ENCODE data around the gene AK8. TPM values are rescaled to one million over a fixed set of nuclear protein-coding genes. Genes with fewer than 3 reads are reported as not detected.

The AK8 gene
- total and polyA plus RNA-seq, 2 of the 4 experiments (the other 2 are of a cell fraction) = under 0.01 to 0.09 TPM

DNA sequence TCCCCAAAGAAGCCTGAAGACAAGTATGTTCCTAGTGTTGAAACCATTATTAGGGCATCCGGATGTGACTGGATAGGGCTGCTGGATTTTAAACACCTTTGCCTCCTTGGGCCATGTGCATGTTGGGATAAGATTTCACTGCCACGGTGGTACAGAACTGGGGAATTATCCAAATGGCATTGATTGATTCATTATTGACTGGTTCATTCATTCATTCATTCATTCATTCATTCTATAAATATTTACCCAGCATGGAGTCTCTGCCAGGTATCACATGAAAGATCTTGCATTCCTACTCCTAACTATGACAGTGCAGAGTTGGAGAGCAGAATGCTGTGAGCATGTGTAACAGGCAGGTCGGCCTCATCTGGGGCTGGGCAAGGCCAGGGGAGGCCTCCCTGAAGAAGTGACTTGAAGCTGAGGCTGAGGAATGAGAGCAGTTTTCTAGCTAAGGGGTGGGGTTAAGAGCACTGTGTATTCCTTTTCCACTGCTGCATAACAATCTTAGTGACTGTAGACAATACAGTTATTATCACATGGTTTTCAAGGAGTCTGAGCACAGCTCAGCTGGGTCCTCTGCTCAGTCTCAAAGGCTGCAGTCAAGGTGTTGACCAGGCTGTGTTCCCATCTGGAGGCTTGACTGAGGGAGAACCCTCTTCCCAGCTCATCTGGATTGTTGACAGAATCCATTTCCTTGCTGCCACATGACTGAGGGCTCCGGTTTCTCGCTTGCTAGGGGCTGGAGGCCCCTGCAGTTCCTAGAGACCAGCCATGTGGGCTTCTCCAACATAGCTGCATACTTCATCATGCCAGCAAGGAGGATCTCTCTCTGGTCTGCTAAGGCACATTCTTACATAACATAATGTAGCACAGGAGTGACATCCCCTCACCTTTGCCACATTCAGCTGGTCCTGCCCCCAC is 35.7 kb downstream of the AK8 start:
- POLR2A ChIA-PET (ENCODE audit: unreplicated experiment) = no interaction called here
- intact Hi-C loops (cut with micrococcal nuclease) = no loop called here
- no CpG with 5 or more reads among the region's 5 CpGs for WGBS, 2 experiments (ENCODE audit: extremely low coverage in 2 of 2, insufficient read length in 1 of 2)
- no peak overlapping the region for H2BK15ac ChIP-seq (ENCODE audit: low read depth, low read length)
- H4K20me1 ChIP-seq (ENCODE audit: insufficient read depth, low read length) = no peaks in the 10 kb centered on the region
- H4K8ac ChIP-seq (ENCODE audit: low read depth in 2 of 2, low read length in 2 of 2) = no peak overlapping the region
- H3K9ac ChIP-seq (ENCODE audit: low read depth, low read length) = no peak overlapping the region
- no peak overlapping the region for H2AFZ ChIP-seq (replicated peaks; ENCODE audit: low read length, poor library complexity)
- H2BK120ac ChIP-seq (ENCODE audit: low read depth, low read length) = no peak overlapping the region
- no peak overlapping the region for H3K27ac ChIP-seq (ENCODE audit: insufficient read depth, low read length)
- H3K9me3 ChIP-seq (ENCODE audit: control insufficient read depth, insufficient read depth, low read length) = no peaks in the 10 kb centered on the region
- no peak overlapping the region for H3K14ac ChIP-seq (replicated peaks; ENCODE audit: low read depth, low read length)
- dilution Hi-C loops (cut with HindIII; ENCODE audit: low sequenced_read_pairs, unreplicated experiment) = no loop called here
- H2AK5ac ChIP-seq (ENCODE audit: low read depth, low read length) = no peak overlapping the region
- H2BK5ac ChIP-seq (ENCODE audit: low read depth, low read length, poor library complexity, severe bottlenecking) = no peak overlapping the region
- ATAC-seq (ENCODE audit: low read depth) (no peak), DNase-seq (no peak)
- no peak overlapping the region for H2BK20ac ChIP-seq (ENCODE audit: low read depth, low read length)
- peaks cover 8% of the 10 kb centered on the region for H3K27me3 ChIP-seq (ENCODE audit: control insufficient read depth, insufficient read depth, low read length)
- no peak overlapping the region for H3K4me2 ChIP-seq (ENCODE audit: low read depth, low read length)
- no peak overlapping the region for H4K5ac ChIP-seq (ENCODE audit: low read depth, low read length)
- no peaks in the 10 kb centered on the region for H3K36me3 ChIP-seq (ENCODE audit: control insufficient read depth, insufficient read depth, low read length)
- H3K9me1 ChIP-seq (ENCODE audit: insufficient read depth, low read length) = no peaks in the 10 kb centered on the region; the same call in 1 of the 2 replicates
- H3K18ac ChIP-seq (ENCODE audit: low read depth, low read length) = no peak overlapping the region
- no TSS peak for BruUV-seq (replicated peaks)
- no peak overlapping the region for H3K4ac ChIP-seq (ENCODE audit: low read depth, low read length)
- in situ Hi-C loops (cut with MboI; ENCODE audit: low sequenced_read_pairs) = no loop called here
- CTCF ChIA-PET = no interaction called here
- H3K23ac ChIP-seq (ENCODE audit: low read depth, low read length) = no peak overlapping the region
- H2AK9ac ChIP-seq (replicated peaks; ENCODE audit: low read depth, low read length, poor library complexity) = no peak overlapping the region
- no peak overlapping the region for H3K56ac ChIP-seq (ENCODE audit: extremely low read depth, insufficient read depth, low read length)
- H3K79me1 ChIP-seq (ENCODE audit: low read depth in 1 of 2, low read length in 2 of 2) = no peaks in the 10 kb centered on the region
- no peak overlapping the region for H3K4me3 ChIP-seq (ENCODE audit: insufficient read depth, low read depth, low read length)
- TF ChIP-seq CHD1 (IDR thresholded peaks at IDR 0.05; ENCODE audit: low read depth, low read length) = no peak
- TF ChIP-seq, protein P1, sequence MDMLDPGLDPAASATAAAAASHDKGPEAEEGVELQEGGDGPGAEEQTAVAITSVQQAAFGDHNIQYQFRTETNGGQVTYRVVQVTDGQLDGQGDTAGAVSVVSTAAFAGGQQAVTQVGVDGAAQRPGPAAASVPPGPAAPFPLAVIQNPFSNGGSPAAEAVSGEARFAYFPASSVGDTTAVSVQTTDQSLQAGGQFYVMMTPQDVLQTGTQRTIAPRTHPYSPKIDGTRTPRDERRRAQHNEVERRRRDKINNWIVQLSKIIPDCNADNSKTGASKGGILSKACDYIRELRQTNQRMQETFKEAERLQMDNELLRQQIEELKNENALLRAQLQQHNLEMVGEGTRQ (IDR thresholded peaks at IDR 0.05; ENCODE audit: low read depth, low read length) = no peak
- TF ChIP-seq, protein P2, sequence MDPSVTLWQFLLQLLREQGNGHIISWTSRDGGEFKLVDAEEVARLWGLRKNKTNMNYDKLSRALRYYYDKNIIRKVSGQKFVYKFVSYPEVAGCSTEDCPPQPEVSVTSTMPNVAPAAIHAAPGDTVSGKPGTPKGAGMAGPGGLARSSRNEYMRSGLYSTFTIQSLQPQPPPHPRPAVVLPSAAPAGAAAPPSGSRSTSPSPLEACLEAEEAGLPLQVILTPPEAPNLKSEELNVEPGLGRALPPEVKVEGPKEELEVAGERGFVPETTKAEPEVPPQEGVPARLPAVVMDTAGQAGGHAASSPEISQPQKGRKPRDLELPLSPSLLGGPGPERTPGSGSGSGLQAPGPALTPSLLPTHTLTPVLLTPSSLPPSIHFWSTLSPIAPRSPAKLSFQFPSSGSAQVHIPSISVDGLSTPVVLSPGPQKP (IDR thresholded peaks at IDR 0.05; ENCODE audit: borderline replicate concordance, low read depth, low read length) = no peak
- no peak for TF ChIP-seq MAFK (IDR thresholded peaks at IDR 0.05; ENCODE audit: low read depth, low read length)
- TF ChIP-seq MAZ (IDR thresholded peaks at IDR 0.05; ENCODE audit: borderline replicate concordance, low read depth, low read length) = no peak
- TF ChIP-seq NFE2L2 (IDR thresholded peaks at IDR 0.05; ENCODE audit: low read depth, low read length) = no peak
- TF ChIP-seq RAD21 (IDR thresholded peaks at IDR 0.05; ENCODE audit: low read length) = no peak
- TF ChIP-seq POLR2A (IDR thresholded peaks at IDR 0.05; ENCODE audit: low read depth, low read length) = no peak
- no peak for TF ChIP-seq CEBPB (IDR thresholded peaks at IDR 0.05; ENCODE audit: low read depth, low read length)
- TF ChIP-seq CTCF (conservative IDR thresholded peaks at IDR 0.05; ENCODE audit: low read depth, low read length) = no peak
- TF ChIP-seq SMC3 (IDR thresholded peaks at IDR 0.05; ENCODE audit: low read depth, low read length) = no peak
- peaks cover 2% of the 10 kb centered on the region; the same call in 1 of the 2 replicates for H3K4me1 ChIP-seq (ENCODE audit: control insufficient read depth, insufficient read depth, low read length)
- H4K91ac ChIP-seq (ENCODE audit: insufficient read depth, low read depth, low read length) = no peak overlapping the region

All from IMR-90 (cell line).